Subcutaneous adipose tissue (tissue), 4 donors: ENCODE data around the gene GMDS. TPM values are rescaled to one million over a fixed set of nuclear protein-coding genes. Genes with fewer than 3 reads are reported as not detected.

Source experiments
- CTCF ChIP-seq: fragments of 450-650 bp; IDR thresholded peaks from one replicate; pipeline ENCODE4 v1.5.1; 2016; ENCODE audit warnings: low read depth, mild to moderate bottlenecking, control low read depth, antibody characterized with exemption, moderate library complexity
- total RNA-seq, 4 donors: library from RNA; depleted of rRNA; stranded (reverse); fragments of >200 nt; gene quantifications; one replicate each; pipeline ENCODE4 v1.1.0, GENCODE V29; 2016

Gene GMDS
- total RNA-seq, 4 donors from 2014 or later = 10.1 to 17.3 (median 13.9) TPM

DNA sequence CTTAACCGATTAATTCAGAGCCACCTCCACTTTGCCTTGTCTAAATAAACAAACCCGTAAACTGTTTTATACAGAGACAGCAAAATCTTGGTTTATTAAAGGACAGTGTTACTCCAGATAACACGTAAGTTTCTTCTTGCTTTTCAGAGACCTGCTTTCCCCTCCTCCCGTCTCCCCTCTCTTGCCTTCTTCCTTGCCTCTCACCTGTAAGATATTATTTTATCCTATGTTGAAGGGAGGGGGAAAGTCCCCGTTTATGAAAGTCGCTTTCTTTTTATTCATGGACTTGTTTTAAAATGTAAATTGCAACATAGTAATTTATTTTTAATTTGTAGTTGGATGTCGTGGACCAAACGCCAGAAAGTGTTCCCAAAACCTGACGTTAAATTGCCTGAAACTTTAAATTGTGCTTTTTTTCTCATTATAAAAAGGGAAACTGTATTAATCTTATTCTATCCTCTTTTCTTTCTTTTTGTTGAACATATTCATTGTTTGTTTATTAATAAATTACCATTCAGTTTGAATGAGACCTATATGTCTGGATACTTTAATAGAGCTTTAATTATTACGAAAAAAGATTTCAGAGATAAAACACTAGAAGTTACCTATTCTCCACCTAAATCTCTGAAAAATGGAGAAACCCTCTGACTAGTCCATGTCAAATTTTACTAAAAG is 633.0 kb downstream of the GMDS start:
- TF ChIP-seq CTCF = no peak

- TF ChIP-seq CTCF = no peak
These were observed 633.7 kb downstream of the GMDS start for GRCh38 chr6:1611572-1612298.

GRCh38 chr6:1611322-1611571 is 634.2 kb downstream of the GMDS start:
- no peak for TF ChIP-seq CTCF

DNA sequence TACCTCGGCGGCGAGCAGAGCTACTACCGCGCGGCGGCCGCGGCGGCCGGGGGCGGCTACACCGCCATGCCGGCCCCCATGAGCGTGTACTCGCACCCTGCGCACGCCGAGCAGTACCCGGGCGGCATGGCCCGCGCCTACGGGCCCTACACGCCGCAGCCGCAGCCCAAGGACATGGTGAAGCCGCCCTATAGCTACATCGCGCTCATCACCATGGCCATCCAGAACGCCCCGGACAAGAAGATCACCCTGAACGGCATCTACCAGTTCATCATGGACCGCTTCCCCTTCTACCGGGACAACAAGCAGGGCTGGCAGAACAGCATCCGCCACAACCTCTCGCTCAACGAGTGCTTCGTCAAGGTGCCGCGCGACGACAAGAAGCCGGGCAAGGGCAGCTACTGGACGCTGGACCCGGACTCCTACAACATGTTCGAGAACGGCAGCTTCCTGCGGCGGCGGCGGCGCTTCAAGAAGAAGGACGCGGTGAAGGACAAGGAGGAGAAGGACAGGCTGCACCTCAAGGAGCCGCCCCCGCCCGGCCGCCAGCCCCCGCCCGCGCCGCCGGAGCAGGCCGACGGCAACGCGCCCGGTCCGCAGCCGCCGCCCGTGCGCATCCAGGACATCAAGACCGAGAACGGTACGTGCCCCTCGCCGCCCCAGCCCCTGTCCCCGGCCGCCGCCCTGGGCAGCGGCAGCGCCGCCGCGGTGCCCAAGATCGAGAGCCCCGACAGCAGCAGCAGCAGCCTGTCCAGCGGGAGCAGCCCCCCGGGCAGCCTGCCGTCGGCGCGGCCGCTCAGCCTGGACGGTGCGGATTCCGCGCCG is 634.7 kb downstream of the GMDS start:
- no peak for TF ChIP-seq CTCF

DNA sequence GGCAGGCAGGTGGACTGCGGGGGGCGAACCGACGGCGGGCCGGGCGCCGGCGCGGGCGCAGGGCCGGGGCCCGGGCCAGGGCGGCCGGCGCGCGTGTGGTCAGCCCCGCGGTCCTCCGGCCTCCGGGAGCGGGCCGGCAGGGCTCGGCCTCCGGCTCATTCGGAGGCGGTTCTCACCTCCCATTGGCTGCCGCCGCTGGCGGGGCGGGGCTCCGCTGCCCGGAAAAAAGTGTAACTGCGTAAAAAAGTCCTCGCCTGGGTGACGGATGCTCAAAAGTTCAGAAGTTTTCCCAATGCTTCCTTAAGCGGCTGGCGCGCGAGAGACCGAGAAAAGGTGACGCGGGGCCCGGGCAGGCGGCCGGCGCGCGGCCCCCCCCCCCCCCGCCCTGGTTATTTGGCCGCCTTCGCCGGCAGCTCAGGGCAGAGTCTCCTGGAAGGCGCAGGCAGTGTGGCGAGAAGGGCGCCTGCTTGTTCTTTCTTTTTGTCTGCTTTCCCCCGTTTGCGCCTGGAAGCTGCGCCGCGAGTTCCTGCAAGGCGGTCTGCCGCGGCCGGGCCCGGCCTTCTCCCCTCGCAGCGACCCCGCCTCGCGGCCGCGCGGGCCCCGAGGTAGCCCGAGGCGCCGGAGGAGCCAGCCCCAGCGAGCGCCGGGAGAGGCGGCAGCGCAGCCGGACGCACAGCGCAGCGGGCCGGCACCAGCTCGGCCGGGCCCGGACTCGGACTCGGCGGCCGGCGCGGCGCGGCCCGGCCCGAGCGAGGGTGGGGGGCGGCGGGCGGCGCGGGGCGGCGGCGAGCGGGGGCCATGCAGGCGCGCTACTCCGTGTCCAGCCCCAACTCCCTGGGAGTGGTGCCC is 635.5 kb downstream of the GMDS start, which contains the start of gene FOXC1:
Gene FOXC1, plus strand, starts transcription at position 268 of the 849 bp plus-strand sequence. Its CDS starts 531 bp downstream, at position 799.
- no peak for TF ChIP-seq CTCF

DNA sequence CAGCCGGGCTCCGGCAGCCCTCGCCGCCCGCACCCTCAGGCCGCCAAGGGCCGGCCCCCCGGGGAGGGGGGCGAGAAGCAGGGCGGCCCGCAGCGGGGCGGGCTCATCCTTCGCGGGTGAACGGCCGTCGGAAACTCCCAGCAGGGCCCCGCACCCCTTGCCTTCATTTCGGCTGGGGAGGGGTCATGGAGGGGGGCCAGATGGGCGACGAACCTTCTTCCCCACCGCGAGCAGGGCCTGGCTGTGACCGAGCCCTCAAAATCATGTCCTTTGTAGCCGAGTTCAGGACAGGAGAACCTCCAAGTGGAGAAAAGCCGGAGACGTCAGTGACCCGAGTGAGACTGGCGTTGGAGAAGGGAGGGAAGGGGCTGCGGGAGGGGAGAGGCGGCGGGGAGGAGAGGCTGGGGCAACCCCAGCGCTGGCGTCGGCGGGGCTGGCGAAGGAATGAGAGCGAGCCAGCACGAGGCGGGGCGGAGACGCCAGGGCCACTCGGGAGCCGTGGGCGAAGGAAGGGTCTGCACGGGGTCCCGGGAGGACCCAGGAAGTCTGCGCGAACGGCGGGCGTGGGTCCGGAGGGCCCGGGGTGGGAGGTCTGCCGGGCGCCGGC is 636.3 kb downstream of the GMDS start:
- no peak for TF ChIP-seq CTCF
